B cell (primary cell): Measurements from ENCODE around the gene EGLN3. TPM values are rescaled to one million over a fixed set of nuclear protein-coding genes. Genes with fewer than 3 reads are reported as not detected.

Experiments
- ATAC-seq: fragments of 200-7000 bp; cut with Tn5 transposase; one replicate; pipeline ENCODE4 v1.10.0; 2021; ENCODE audit warnings: low read depth, mild to moderate bottlenecking, moderate number of reproducible peaks, moderate library complexity
- CTCF ChIA-PET: fragments of 350-600 bp; sonication (Branson Sonifier 250); formaldehyde crosslinking; loops from one replicate; lab custom pipeline; 2021; ENCODE audit warnings: antibody characterized with exemption, inconsistent platforms; lab: Charles Lee
- POLR2A ChIA-PET: fragments of 350-600 bp; sonication (Branson Sonifier 250); formaldehyde crosslinking; loops from one replicate; lab custom pipeline; 2021; ENCODE audit warnings: antibody characterized with exemption; lab: Charles Lee
- DNase-seq: peaks from one replicate; pipeline ENCODE4 v3.0.0; 2013
- H2AFZ ChIP-seq: 2 replicates; pipeline ENCODE4 v1.6.1; 2012; ENCODE audit warnings: mild to moderate bottlenecking, low read depth, low read length; ENCODE audit not compliant: insufficient read depth, poor library complexity, severe bottlenecking
- H3K27ac ChIP-seq, 2 donors: 1 replicate in 1 of 2; 2 replicates in 1 of 2; pipeline ENCODE4 v1.5.1; 2012 to 2013; ENCODE audit warnings: low read length in 2 of 2, mild to moderate bottlenecking in 2 of 2, moderate library complexity in 1 of 2
- H3K27me3 ChIP-seq, 4 experiments: fragments of 200-600 bp in 1 of 4; sonication (generic) in 1 of 4; replicated peaks in 1 of 4; 1 replicate in 2 of 4; 2 replicates in 2 of 4; pipeline versions ENCODE4 v1.6.1 to v1.7.0; 2013 to 2016; ENCODE audit warnings: low read length in 3 of 4, mild to moderate bottlenecking in 2 of 4, mixed read lengths in 1 of 4, moderate library complexity in 1 of 4; ENCODE audit not compliant: insufficient read depth in 4 of 4, control insufficient read depth in 3 of 4; ENCODE audit errors: control extremely low read depth in 1 of 4
- H3K36me3 ChIP-seq, 2 experiments: replicated peaks in 1 of 2; 1 replicate in 1 of 2; 2 replicates in 1 of 2; pipeline versions ENCODE4 v1.6.1 to v1.7.1; 2013; ENCODE audit warnings: low read length in 1 of 2; ENCODE audit not compliant: insufficient read depth in 2 of 2, control insufficient read depth in 1 of 2; ENCODE audit errors: control extremely low read depth in 1 of 2, extremely low read depth in 1 of 2
- H3K4me1 ChIP-seq, 2 donors: fragments of 200-600 bp in 1 of 2; sonication (generic) in 1 of 2; 1 replicate in 1 of 2; 2 replicates in 1 of 2; pipeline versions ENCODE4 v1.5.1 to v1.6.1; 2013 to 2017; ENCODE audit warnings: low read length in 2 of 2; ENCODE audit not compliant: control insufficient read depth in 2 of 2, insufficient read depth in 2 of 2
- H3K4me2 ChIP-seq: replicated peaks from 2 replicates; pipeline ENCODE3; 2012; ENCODE audit warnings: mild to moderate bottlenecking, low read depth, low read length; ENCODE audit not compliant: poor library complexity, severe bottlenecking
- H3K4me3 ChIP-seq, 5 experiments: fragments of 200-600 bp in 1 of 5; sonication (generic) in 1 of 5; 1 replicate in 3 of 5; 2 replicates in 2 of 5; pipeline versions ENCODE4 v1.5.1 to v1.7.0; 2011 to 2016; ENCODE audit warnings: low read length in 4 of 5, mild to moderate bottlenecking in 4 of 5, low read depth in 2 of 5, control low read depth in 1 of 5, moderate library complexity in 1 of 5; ENCODE audit not compliant: insufficient read depth in 1 of 5; ENCODE audit errors: control extremely low read depth in 1 of 5, extremely low read depth in 1 of 5
- H3K79me2 ChIP-seq: fragments of 200-600 bp; sonication (generic); one replicate; pipeline ENCODE4 v1.6.0; 2016; ENCODE audit warnings: low read length; ENCODE audit not compliant: control insufficient read depth, insufficient read depth
- H3K9ac ChIP-seq: fragments of 200-600 bp; sonication (generic); 2 replicates; pipeline ENCODE4 v1.6.1; 2017; ENCODE audit warnings: mild to moderate bottlenecking, low read length, moderate library complexity
- H3K9me3 ChIP-seq, 3 donors: one replicate each; pipeline versions ENCODE4 v1.6.1 to v1.7.1; 2013; ENCODE audit warnings: low read length in 2 of 3; ENCODE audit not compliant: control insufficient read depth in 2 of 3, insufficient read depth in 1 of 3; ENCODE audit errors: control extremely low read depth in 1 of 3
- H4K20me1 ChIP-seq: 2 replicates; pipeline ENCODE4 v1.6.0; 2012; ENCODE audit warnings: mild to moderate bottlenecking, low read length; ENCODE audit not compliant: insufficient read depth, control insufficient read depth, poor library complexity, severe bottlenecking
- H3K27ac Mint-ChIP-seq: one replicate; pipeline ENCODE4 v1.8.0; 2021; ENCODE audit warnings: mixed read lengths
- H3K27me3 Mint-ChIP-seq: one replicate; pipeline ENCODE4 v1.8.0; 2021; ENCODE audit warnings: mixed read lengths
- H3K4me1 Mint-ChIP-seq: one replicate; pipeline ENCODE4 v1.8.0; 2021; ENCODE audit warnings: mixed read lengths
- H3K4me3 Mint-ChIP-seq: one replicate; pipeline ENCODE4 v1.8.0; 2021; ENCODE audit warnings: mixed read lengths
- H3K9me3 Mint-ChIP-seq: one replicate; pipeline ENCODE4 v1.8.0; 2022; ENCODE audit warnings: mixed read lengths; ENCODE audit not compliant: insufficient read depth
- CTCF ChIP-seq: fragments of 200-600 bp; IDR thresholded peaks from one replicate; pipeline ENCODE4 v1.8.0; 2022; ENCODE audit warnings: antibody characterized with exemption, mild to moderate bottlenecking
- EZH2 ChIP-seq: IDR thresholded peaks from 2 replicates; pipeline ENCODE4 v1.6.1; 2012; ENCODE audit warnings: borderline replicate concordance, low read depth, mild to moderate bottlenecking, moderate library complexity, low read length; ENCODE audit not compliant: insufficient read depth, poor library complexity, severe bottlenecking
- WGBS: methylation state at CpG from one replicate; pipeline ENCODE4 v1.1.5; 2013; ENCODE audit warnings: missing lambda C conversion rate; ENCODE audit not compliant: insufficient coverage; 5-methylcytosine and 5-hydroxymethylcytosine counted together
- intact Hi-C: fragments of 100-400 bp; cut with micrococcal nuclease; formaldehyde crosslinking; loops from one replicate; pipeline ENCODE4 v1.10.0; 2022
- polyA plus RNA-seq: library from polyadenylated mRNA; depleted of rRNA; stranded (reverse); fragments of >200 nt; gene quantifications from 2 replicates; pipeline ENCODE4 v1.2.3, GENCODE V29; 2012
- total RNA-seq, 2 donors: library from RNA; stranded (reverse); fragments of 120-200 nt in 1 of 2; gene quantifications; 1 replicate in 1 of 2; 2 replicates in 1 of 2; pipeline versions ENCODE4 v1.2.3 to v1.2.4, GENCODE V29; 2013 to 2022

Gene EGLN3
- total and polyA plus RNA-seq, 2 donors (not counting 1 experiment from before 2014, with no cell fraction given), result 0.69 to 1.7 TPM

- no peak for ATAC-seq
- H3K9ac ChIP-seq, result no peak overlapping the region
- POLR2A ChIA-PET, result no interaction called here
- no peaks in the 10 kb centered on the region for H4K20me1 ChIP-seq
- 54% methylated on average over 4 of the region's 5 CpGs for WGBS
- H3K4me3 ChIP-seq, result no peak overlapping the region
- intact Hi-C loops, result no loop called here
- H3K4me3 Mint-ChIP-seq, result no peak overlapping the region
- no peaks in the 10 kb centered on the region for H3K36me3 ChIP-seq
- no peak overlapping the region for H3K27ac Mint-ChIP-seq
- no peaks in the 10 kb centered on the region for H3K4me1 Mint-ChIP-seq
- no peaks in the 10 kb centered on the region for H3K27me3 ChIP-seq
- H2AFZ ChIP-seq, result no peak overlapping the region
- CTCF ChIA-PET, result no interaction called here
- no peak for DNase-seq
- no peaks in the 10 kb centered on the region for H3K79me2 ChIP-seq
- H3K4me2 ChIP-seq, result no peak overlapping the region
- no peaks in the 10 kb centered on the region for H3K4me1 ChIP-seq
- no peaks in the 10 kb centered on the region for H3K9me3 Mint-ChIP-seq
- TF ChIP-seq CTCF (no peak), EZH2 (no peak)
- no peak overlapping the region for H3K27ac ChIP-seq
- no peaks in the 10 kb centered on the region for H3K27me3 Mint-ChIP-seq
- H3K9me3 ChIP-seq, result no peaks in the 10 kb centered on the region
Observed at GRCh38 chr14:33914676-33915516, 36.0 kb downstream of the EGLN3 start.

- CTCF ChIA-PET, result no interaction called here
Observed at GRCh38 chr14:33911046-33911445, 39.8 kb downstream of the EGLN3 start.

More at GRCh38 chr14:33911046-33911445, 39.8 kb downstream of the EGLN3 start:
- H3K9me3 ChIP-seq, result no peaks in the 10 kb centered on the region
- no peak overlapping the region for H3K9ac ChIP-seq
- no peak overlapping the region for H3K27ac Mint-ChIP-seq
- no peak for DNase-seq
- no peak overlapping the region for H3K4me2 ChIP-seq
- H3K27ac ChIP-seq, result no peak overlapping the region
- no peaks in the 10 kb centered on the region for H3K27me3 ChIP-seq
- no peaks in the 10 kb centered on the region for H3K9me3 Mint-ChIP-seq
- no peaks in the 10 kb centered on the region for H3K36me3 ChIP-seq
- TF ChIP-seq EZH2, result no peak
- TF ChIP-seq CTCF, result no peak
- no peaks in the 10 kb centered on the region for H3K4me1 ChIP-seq
- no peak for ATAC-seq
- WGBS, result 90% methylated on average over 3 of the region's 6 CpGs
- no peak overlapping the region for H2AFZ ChIP-seq
- no peaks in the 10 kb centered on the region for H3K27me3 Mint-ChIP-seq
- no peak overlapping the region for H3K4me3 Mint-ChIP-seq
- intact Hi-C loops, result no loop called here
- POLR2A ChIA-PET, result no interaction called here
- H3K4me3 ChIP-seq, result no peak overlapping the region
- H4K20me1 ChIP-seq, result no peaks in the 10 kb centered on the region
- H3K4me1 Mint-ChIP-seq, result no peaks in the 10 kb centered on the region
- H3K79me2 ChIP-seq, result no peaks in the 10 kb centered on the region
